NCI-H128 (cell line): ENCODE data around the gene TATDN3.
"Not testable (repeated sequence)": the region's sequence is repeated elsewhere in the genome, so short reads cannot be mapped to it uniquely, and the experiment has no call there.

Experiments
- DNase-seq: peaks from one replicate; lab custom pipeline; 2025; ENCODE audit not compliant: unreplicated experiment; lab: John Stamatoyannopoulos, UW

The TATDN3 gene, protein sequence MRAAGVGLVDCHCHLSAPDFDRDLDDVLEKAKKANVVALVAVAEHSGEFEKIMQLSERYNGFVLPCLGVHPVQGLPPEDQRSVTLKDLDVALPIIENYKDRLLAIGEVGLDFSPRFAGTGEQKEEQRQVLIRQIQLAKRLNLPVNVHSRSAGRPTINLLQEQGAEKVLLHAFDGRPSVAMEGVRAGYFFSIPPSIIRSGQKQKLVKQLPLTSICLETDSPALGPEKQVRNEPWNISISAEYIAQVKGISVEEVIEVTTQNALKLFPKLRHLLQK

DNA sequence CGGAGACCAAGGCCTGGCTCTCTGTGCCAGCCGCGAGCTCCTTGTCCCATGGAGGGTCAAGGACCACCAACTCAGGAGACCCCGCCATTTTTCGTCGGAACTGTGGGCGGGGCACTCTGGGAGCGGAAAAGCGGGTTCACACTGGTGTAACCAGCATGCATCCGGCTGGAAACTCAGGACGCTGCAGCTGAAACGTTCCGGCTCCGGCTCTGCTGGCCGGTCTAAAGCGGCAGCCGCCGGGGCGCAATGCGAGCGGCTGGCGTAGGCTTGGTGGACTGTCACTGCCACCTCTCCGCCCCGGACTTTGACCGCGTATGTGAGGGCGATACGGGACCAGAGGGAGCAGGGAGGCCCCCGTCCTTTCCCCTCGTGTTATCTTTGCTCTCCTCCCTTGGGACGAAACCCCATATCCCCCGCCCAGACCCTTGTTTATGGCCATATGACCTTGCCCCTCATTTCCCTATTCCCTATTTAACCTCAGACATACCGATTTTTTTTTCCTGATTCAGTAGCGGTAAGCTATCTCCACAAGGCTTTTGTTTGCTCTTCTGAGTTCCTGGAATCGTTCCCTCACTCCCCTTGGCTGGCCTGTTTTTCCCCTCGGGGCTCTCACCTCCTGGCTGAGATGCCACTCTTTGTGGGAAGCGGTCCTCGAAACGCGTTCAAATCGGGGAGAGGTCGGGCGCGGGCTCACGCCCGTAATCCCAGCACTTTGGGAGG, at the start of gene TATDN3, which contains the start of gene NSL1:
TATDN3 (plus strand) TSS at position 219 of the 720 bp plus-strand sequence; CDS start at position 247, 28 bp downstream.
NSL1 (minus strand) TSS at position 102 of the 720 bp plus-strand sequence; CDS start at position 88, 14 bp downstream.
- DNase-seq, result peak; percentile 98

DNA sequence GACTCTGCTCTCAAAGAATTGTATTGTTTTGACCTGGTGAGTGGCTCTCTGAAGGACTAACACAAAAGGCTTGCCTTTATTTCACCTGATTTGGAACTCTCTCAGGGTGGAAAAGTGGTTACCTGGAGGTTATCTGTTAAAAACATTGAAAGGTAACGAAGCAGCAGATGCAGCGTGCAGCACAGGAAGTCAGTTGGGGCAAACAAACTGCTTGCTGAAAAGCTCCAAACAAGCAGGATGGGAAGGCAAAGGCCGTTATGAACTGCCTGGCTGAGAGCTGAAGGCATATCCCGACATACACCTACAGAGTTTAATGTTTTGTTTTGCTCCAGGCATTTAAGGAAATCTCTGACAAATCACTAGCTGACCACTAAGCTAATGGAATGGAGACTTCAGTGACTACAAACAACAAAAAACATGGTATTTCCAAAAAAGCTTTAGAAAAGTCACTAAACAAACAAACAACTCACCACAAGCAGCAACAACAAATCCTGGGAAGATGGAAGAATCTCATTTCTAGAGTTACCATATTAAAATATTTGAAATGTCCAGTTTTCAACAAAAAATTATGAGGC, 47.7 kb upstream of the TATDN3 start:
- no peak for DNase-seq

DNA sequence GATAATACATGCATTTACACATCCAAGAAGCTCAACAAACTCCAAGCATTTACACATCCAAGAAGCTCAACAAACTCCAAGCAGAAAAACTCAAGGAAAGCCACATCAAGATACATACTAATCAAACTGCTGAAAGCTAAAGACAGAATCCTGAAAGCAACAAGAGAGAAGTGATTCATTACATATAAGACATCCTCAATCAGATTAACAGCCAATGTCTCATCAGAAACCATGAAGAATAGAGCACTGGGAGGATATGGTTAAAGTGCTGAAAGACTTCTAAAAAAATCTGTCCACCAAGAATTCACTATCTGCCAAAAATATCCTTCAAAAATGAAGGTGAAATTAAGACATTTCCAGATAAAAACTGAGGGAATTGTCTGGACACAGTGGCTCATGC, 46.4 kb upstream of the TATDN3 start:
- no peak for DNase-seq

- no peak for DNase-seq
Measured at GRCh38 chr1:212746546-212746945, 45.1 kb upstream of the TATDN3 start.

- no peak for DNase-seq
Measured at GRCh38 chr1:212749821-212750535, 41.7 kb upstream of the TATDN3 start.

- no peak for DNase-seq
Measured at GRCh38 chr1:212752252-212752933, 39.3 kb upstream of the TATDN3 start.

DNA sequence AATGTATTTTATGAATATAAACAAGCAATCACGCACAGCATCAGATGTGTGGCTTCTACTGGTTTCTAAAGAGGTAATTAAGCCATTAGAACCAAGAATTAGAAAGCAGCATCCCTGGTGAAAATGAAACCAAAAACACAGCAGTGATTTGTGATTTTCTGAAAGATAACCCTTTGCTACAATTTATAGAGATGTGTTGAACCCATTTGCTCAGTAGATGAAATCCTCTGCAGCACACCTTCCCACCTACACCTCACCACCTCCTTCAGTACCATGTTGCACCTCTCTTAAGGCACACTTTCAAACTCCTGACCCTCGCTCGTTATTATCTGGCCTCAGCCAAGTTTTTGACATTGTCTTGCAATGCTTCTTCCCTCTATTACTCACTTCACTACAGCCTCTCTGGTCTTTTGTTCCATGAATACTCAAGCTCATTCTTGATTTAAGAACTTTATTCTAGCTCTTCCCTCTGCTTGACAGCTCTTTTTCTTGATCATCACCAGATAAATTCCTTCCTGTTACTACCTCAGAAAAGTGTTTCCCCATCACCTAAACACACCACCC, 38.7 kb upstream of the TATDN3 start:
- no peak for DNase-seq

- no peak for DNase-seq
Measured at GRCh38 chr1:212753749-212754148, 37.9 kb upstream of the TATDN3 start.

- no peak for DNase-seq
Measured at GRCh38 chr1:212754193-212754592, 37.5 kb upstream of the TATDN3 start.

- no peak for DNase-seq
Measured at GRCh38 chr1:212754680-212755079, 37.0 kb upstream of the TATDN3 start.

GRCh38 chr1:212759683-212760082, 32.0 kb upstream of the TATDN3 start:
- DNase-seq, result no peak

GRCh38 chr1:212760126-212760823, 31.4 kb upstream of the TATDN3 start:
- no peak for DNase-seq

DNA sequence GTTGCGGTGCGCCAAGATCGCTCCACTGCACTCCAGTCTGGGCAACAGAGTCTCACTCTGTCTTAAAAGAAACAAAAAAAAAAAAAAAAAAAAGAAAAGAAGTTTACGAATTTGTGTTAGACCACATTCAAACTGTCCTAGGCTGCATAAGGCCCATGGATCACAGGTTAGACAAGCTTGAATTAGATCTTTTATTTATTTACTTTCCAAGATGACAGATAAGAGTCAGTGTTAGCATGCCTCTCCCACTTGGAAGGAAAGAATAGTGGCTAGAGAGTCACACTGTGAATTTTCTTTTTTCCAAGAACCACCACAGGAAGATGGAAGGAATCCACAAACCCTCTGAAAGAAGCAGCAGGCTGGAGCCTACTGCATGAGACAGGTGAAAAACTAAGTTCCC, 29.5 kb upstream of the TATDN3 start:
- no peak for DNase-seq

GRCh38 chr1:212762839-212763238, 28.9 kb upstream of the TATDN3 start:
- no peak for DNase-seq

- not testable (repeated sequence) for DNase-seq
Measured at GRCh38 chr1:212764718-212765281, 26.9 kb upstream of the TATDN3 start.

DNA sequence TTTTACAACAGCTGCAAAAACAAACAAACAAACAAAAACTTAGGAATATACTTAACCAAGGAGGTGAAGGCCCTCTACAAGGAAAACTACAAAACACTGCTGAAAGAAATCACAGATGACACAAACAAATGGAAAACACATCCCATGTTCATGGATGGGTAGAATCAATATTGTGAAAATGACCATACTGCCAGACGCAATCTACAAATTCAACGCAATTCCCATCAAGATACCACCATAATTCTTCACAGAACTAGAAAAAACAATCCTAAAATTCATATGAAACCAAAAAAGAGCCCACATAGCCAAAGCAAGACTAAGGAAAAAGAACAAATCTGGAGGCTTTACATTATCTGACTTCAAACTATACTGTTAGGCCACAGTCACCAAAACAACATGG, 24.9 kb upstream of the TATDN3 start:
- DNase-seq, result not testable (repeated sequence)

GRCh38 chr1:212769459-212770167, 22.1 kb upstream of the TATDN3 start:
- DNase-seq, result no peak

DNA sequence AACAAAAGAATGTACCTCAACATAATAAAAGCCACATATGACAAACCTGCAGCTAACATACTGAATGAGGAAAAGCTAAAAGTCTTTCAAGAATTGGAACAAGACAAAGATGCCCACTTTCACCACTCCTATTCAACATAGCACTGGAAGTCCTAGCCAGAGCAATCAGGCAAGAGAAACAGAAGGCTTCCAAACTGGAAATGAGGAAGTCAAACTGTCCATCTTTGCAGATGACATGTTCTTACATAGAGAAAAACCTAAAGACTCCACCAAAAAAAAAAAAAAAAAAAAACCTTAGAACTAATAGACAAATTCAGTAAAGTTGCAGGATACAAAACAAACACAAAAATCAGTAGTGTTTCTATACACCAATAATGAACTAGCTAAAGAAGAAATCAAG, 20.4 kb upstream of the TATDN3 start:
- DNase-seq, result no peak

- no peak for DNase-seq
Measured at GRCh38 chr1:212773011-212773410, 18.7 kb upstream of the TATDN3 start.
